Activated CD8-positive, alpha-beta T cell treated with anti-CD3 and anti-CD28 coated beads for 36 hours (primary cell): ENCODE measurements around the gene PPDPF. TPM values are rescaled to one million over a fixed set of nuclear protein-coding genes. Genes with fewer than 3 reads are reported as not detected.

Experiments used
- ATAC-seq: fragments of 200-7000 bp; cut with Tn5 transposase; one replicate; pipeline ENCODE4 v1.10.0; 2021; ENCODE audit warnings: mild to moderate bottlenecking, moderate library complexity
- CTCF ChIA-PET: fragments of 350-600 bp; sonication (Branson Sonifier 250); formaldehyde crosslinking; loops from one replicate; lab custom pipeline; 2021; ENCODE audit warnings: antibody characterized with exemption; lab: Charles Lee
- POLR2A ChIA-PET: fragments of 350-600 bp; sonication (Branson Sonifier 250); formaldehyde crosslinking; loops from one replicate; lab custom pipeline; 2021; ENCODE audit warnings: antibody characterized with exemption; lab: Charles Lee
- DNase-seq: peaks from one replicate; pipeline ENCODE4 v3.0.0-alpha.2; 2020
- H3K27ac Mint-ChIP-seq: one replicate; pipeline ENCODE4 v1.8.0; 2021; ENCODE audit warnings: mild to moderate bottlenecking, mixed read lengths
- H3K27me3 Mint-ChIP-seq: one replicate; pipeline ENCODE4 v1.8.0; 2021; ENCODE audit warnings: mixed read lengths
- H3K36me3 Mint-ChIP-seq: one replicate; pipeline ENCODE4 v1.8.0; 2021; ENCODE audit warnings: low read depth, mixed read lengths
- H3K4me1 Mint-ChIP-seq: one replicate; pipeline ENCODE4 v1.8.0; 2021; ENCODE audit warnings: low read depth, mixed read lengths
- H3K4me3 Mint-ChIP-seq: one replicate; pipeline ENCODE4 v1.8.0; 2021; ENCODE audit warnings: mild to moderate bottlenecking, moderate library complexity, mixed read lengths
- H3K9me3 Mint-ChIP-seq: one replicate; pipeline ENCODE4 v1.8.0; 2021; ENCODE audit warnings: mixed read lengths
- intact Hi-C: fragments of 100-400 bp; cut with micrococcal nuclease; formaldehyde crosslinking; loops from one replicate; pipeline ENCODE4 v1.10.0; 2022
- total RNA-seq, 2 experiments: library from RNA; stranded (reverse); gene quantifications; one replicate each; pipeline ENCODE4 v1.2.3, GENCODE V29; 2021
- TF ChIP-seq, protein P1 (sequence below): fragments of 200-600 bp; IDR thresholded peaks from one replicate; pipeline ENCODE4 v1.8.0; 2022; ENCODE audit warnings: antibody characterized with exemption, mild to moderate bottlenecking

Gene PPDPF
- total RNA-seq, 2 experiments from 2014 or later: 193 to 226 TPM

DNA sequence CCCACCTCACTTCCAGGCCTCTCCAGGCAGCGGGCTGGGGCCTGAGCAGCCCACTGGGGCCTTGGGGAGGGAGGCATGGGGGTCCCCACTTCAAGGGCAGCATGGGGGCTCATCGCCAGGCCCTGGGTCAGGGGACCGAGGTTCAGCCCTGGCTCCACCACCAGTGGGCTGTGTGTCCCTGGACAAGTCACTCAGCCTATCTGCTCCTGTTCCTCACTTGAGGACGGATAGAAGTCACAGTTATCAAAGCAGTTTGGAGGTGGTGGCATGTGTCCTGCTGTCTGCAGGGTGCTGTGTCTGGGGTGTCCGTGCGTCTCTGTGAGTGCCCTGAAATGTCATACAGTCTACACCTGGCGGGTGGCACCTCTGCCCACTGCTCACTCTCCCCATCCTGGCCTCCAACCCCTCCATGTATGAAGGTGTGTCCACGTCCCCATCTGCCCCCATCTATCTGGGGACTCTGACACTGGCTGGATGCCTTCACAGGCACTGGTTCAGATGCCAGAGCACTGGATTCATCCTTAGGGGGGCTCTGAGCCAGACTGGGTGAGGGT is 25.3 kb upstream of the PPDPF start:
- Mint-ChIP-seq H3K36me3 (no peaks in the 10 kb centered on the region), H3K9me3 (no peaks in the 10 kb centered on the region), H3K4me1 (no peaks in the 10 kb centered on the region), H3K4me3 (no peak overlapping the region), H3K27me3 (peaks cover 12% of the 10 kb centered on the region), H3K27ac (no peak overlapping the region)
- CTCF ChIA-PET: interaction anchor here (1.0 to 2.3 kb wide), 9 partner anchors 10 to 479 kb away, joined by 3 to 22 read pairs (median 3); partner anchors contain the start of gene PPDPF
- no peak for ATAC-seq
- intact Hi-C loops: no loop called here
- POLR2A ChIA-PET: no interaction called here
- TF ChIP-seq, protein P1, sequence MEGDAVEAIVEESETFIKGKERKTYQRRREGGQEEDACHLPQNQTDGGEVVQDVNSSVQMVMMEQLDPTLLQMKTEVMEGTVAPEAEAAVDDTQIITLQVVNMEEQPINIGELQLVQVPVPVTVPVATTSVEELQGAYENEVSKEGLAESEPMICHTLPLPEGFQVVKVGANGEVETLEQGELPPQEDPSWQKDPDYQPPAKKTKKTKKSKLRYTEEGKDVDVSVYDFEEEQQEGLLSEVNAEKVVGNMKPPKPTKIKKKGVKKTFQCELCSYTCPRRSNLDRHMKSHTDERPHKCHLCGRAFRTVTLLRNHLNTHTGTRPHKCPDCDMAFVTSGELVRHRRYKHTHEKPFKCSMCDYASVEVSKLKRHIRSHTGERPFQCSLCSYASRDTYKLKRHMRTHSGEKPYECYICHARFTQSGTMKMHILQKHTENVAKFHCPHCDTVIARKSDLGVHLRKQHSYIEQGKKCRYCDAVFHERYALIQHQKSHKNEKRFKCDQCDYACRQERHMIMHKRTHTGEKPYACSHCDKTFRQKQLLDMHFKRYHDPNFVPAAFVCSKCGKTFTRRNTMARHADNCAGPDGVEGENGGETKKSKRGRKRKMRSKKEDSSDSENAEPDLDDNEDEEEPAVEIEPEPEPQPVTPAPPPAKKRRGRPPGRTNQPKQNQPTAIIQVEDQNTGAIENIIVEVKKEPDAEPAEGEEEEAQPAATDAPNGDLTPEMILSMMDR: no peak
- no peak for DNase-seq

DNA sequence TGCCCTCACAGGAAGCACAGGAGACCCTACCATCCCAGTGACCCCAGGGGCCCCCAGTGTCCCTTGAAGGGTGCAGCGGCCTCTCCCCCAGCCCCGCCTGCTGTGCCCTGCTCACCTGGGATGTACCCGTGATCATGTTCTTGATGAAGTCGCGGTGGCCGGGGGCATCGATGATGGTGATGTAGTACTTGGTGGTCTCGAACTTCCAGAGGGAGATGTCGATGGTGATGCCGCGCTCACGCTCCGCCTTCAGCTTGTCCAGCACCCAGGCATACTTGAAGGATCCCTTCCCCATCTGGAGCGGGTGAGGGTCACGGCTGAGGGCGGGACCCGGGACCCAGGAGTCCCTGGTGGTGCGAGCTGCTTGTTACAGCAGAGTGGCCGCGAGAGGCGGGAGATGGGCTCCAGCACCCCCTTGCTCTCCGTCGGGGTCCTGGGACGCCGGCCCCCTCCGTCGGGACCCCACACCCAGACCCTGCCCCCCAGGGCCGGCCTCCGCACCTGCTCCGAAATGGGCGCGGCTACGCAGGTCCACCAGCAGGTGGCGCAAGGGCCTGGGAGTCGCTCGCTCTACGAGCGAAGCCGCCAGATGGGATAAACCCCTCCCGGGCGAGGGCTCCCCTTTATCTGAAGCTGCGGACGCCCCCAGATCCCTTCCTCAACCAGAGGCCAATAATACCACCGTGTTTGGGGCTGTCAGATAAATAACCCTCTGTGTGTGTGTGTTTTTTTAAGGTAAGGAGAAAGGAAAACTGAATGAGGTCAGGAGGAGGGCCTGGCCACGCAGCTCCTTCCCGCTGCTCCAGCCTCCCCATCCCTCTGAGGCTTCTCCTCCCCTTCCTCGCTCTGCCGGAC is 24.6 kb upstream of the PPDPF start:
- Mint-ChIP-seq H3K4me3 (no peak overlapping the region), H3K4me1 (no peaks in the 10 kb centered on the region), H3K27ac (no peak overlapping the region), H3K9me3 (no peaks in the 10 kb centered on the region), H3K36me3 (no peaks in the 10 kb centered on the region), H3K27me3 (peaks cover 12% of the 10 kb centered on the region)
- CTCF ChIA-PET: interaction anchor here (0.6 to 2.3 kb wide), 22 partner anchors 9 to 624 kb away, joined by 3 to 22 read pairs (median 4); partner anchors contain the start of genes PPDPF and PTK6
- TF ChIP-seq, protein P1: peak; percentile 99
- DNase-seq (peak; percentile 78), ATAC-seq (peak; percentile 82)
- POLR2A ChIA-PET: interaction anchor here (0.9 to 1.4 kb wide), 3 partner anchors 25 to 277 kb away, joined by 3 to 5 read pairs (median 3); partner anchors contain the start of gene PPDPF
- intact Hi-C loops: no loop called here

DNA sequence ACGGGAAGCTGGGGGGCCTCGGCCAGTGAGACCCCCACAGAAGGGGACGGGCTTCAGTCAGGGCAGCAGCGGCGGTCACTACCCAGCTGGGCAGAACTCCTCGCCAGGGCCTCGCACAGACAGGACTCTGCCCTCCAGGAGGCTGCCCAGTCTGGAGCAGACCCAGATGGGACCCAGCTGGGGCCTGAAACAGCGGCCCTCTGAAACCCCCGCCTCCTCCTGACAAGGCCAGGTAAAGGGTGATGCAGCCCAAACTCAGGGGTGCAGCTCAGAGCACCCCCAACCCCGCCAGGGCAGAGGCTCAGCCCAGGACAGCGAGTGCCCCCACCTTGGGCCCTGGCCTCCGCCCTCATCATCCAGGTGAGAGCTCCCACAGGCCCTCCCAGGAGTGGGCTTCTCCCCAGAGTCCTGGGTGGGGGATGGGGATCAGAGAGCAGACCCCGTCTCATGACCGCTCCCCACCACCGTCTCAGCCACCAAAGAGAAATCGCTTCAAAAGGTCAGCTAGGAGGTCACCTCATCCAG is 23.9 kb upstream of the PPDPF start:
- POLR2A ChIA-PET: interaction anchor here (0.9 to 1.4 kb wide), 4 partner anchors 24 to 278 kb away, joined by 3 to 5 read pairs (median 3); partner anchors contain the start of gene PPDPF
- Mint-ChIP-seq H3K4me1 (no peaks in the 10 kb centered on the region), H3K9me3 (no peaks in the 10 kb centered on the region), H3K36me3 (no peaks in the 10 kb centered on the region), H3K4me3 (no peak overlapping the region), H3K27ac (no peak overlapping the region), H3K27me3 (peaks cover 12% of the 10 kb centered on the region)
- intact Hi-C loops: no loop called here
- TF ChIP-seq, protein P1: no peak
- CTCF ChIA-PET: interaction anchor here (0.6 to 2.3 kb wide), 25 partner anchors 8 to 789 kb away, joined by 3 to 22 read pairs (median 3); partner anchors contain the start of genes PPDPF and PTK6
- ATAC-seq (peak; percentile 9), DNase-seq (no peak)

DNA sequence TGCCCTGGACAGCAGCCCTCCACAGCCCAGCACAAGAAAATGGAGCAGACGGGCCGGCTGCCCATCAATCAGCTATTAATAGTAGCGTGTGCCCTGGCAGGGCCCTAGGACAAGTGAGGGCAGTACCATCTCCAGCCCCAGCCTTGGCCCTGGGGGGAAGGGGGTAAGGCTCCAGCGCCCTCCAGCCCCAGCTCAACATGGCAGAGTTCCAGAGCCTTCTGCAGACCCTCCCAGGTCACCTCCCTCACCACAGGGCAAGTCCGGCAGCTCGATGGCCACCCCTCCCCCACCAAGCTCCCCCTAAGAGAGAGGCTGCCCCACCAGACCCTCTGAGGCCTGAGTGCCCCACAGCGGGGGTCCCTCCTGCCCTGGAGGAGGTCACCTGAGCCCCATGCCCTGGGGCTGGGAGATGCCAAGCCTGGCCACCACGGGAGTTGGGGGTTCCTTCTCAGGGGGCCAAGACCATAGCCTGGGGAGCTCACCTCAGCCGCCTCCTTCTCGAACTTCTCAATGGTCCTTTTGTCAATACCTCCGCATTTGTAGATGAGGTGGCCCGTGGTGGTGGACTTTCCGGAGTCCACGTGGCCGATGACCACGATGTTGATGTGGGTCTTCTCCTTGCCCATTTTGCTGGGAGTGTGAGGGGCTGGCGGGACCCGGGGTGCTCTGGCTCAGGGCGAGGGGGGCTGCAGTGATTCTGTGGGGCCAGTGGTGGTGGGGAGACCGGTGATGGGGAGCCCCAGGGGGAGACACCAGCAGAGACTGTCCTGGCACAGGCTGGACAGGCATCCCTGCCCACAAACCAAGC is 23.2 kb upstream of the PPDPF start:
- no peak overlapping the region for H3K4me3 Mint-ChIP-seq
- no peak overlapping the region for H3K27ac Mint-ChIP-seq
- H3K36me3 Mint-ChIP-seq: no peaks in the 10 kb centered on the region
- TF ChIP-seq, protein P1: no peak
- H3K27me3 Mint-ChIP-seq: peaks cover 12% of the 10 kb centered on the region
- POLR2A ChIA-PET: interaction anchor here (0.6 to 1.4 kb wide), 5 partner anchors 23 to 40 kb away, joined by 3 to 5 read pairs (median 3); partner anchors contain the start of genes PPDPF and PTK6
- H3K9me3 Mint-ChIP-seq: no peaks in the 10 kb centered on the region
- CTCF ChIA-PET: interaction anchor here (0.7 to 2.3 kb wide), 17 partner anchors 10 to 788 kb away, joined by 3 to 22 read pairs (median 4); partner anchors contain the start of genes PPDPF and PTK6
- no peaks in the 10 kb centered on the region for H3K4me1 Mint-ChIP-seq
- intact Hi-C loops: no loop called here
- no peak for ATAC-seq
- no peak for DNase-seq
